HCT116 (cell line): ENCODE results near the gene WDR70. TPM values are rescaled to one million over a fixed set of nuclear protein-coding genes. Genes with fewer than 3 reads are reported as not detected.
A peak's percentile ranks its signal among the peaks of the same experiment; 100 is the strongest.

Experiments
- ATAC-seq: fragments of 200-7000 bp; cut with Tn5 transposase; 2 replicates; pipeline ENCODE4 v1.9.1; 2020; ENCODE audit warnings: mild to moderate bottlenecking, moderate library complexity
- BruUV-seq: library from RNA; stranded (reverse); fragments of 400-500 nt; replicated peaks from 2 replicates; lab custom pipeline; 2021; lab: Mats Ljungman, UMichigan
- CTCF ChIA-PET: fragments of 300-600 bp; sonication (Branson Sonifier 250); formaldehyde crosslinking; loops from one replicate; lab custom pipeline; 2021; ENCODE audit warnings: antibody characterized with exemption; lab: Charles Lee
- POLR2A ChIA-PET: fragments of 300-600, 350-600 bp; sonication (Branson Sonifier 250); formaldehyde crosslinking; loops from one replicate; lab custom pipeline; 2021; ENCODE audit warnings: antibody characterized with exemption; lab: Charles Lee
- RAD21 ChIA-PET, 2 experiments: fragments of 300-600 bp; sonication (Branson Sonifier 250); formaldehyde crosslinking; loops; one replicate each; lab custom pipeline; 2023; ENCODE audit warnings: low total read pairs in 2 of 2; ENCODE audit not compliant: uncharacterized antibody in 2 of 2, unreplicated experiment in 2 of 2, low non-redundant PET in 1 of 2; lab: Charles Lee
- DNase-seq: peaks from one replicate; pipeline ENCODE4 v3.0.0-alpha.2; 2010; ENCODE audit warnings: low read depth, low spot score
- H2AFZ ChIP-seq: fragments of 200-600 bp; shearing (Covaris generic), sonication (generic); 2 replicates; pipeline ENCODE4 v1.6.1; 2017; ENCODE audit warnings: low read depth, mixed run types, mixed read lengths, antibody characterized with exemption, low read length; ENCODE audit not compliant: poor library complexity, severe bottlenecking
- H3K27ac ChIP-seq: 2 replicates; pipeline ENCODE4 v1.5.1; 2012; ENCODE audit warnings: low read depth, low read length
- H3K27me3 ChIP-seq: fragments of 200-600 bp; sonication (generic); 2 replicates; pipeline ENCODE4 v1.6.1; 2016; ENCODE audit warnings: mixed run types, low read length, mixed read lengths; ENCODE audit not compliant: insufficient read depth
- H3K36me3 ChIP-seq, 2 experiments: fragments of 200-500 bp in 1 of 2; fragments of 200-600 bp in 1 of 2; sonication (Bioruptor generic) in 1 of 2; sonication (generic) in 1 of 2; 2 replicates each; pipeline versions ENCODE4 v1.5.1 to v1.6.1; 2014 to 2016; ENCODE audit warnings: low read length in 2 of 2, inconsistent platforms in 1 of 2, mixed read lengths in 1 of 2, mixed run types in 1 of 2; ENCODE audit not compliant: insufficient read depth in 2 of 2, control insufficient read depth in 1 of 2
- H3K4me1 ChIP-seq, 2 experiments: fragments of 200-600 bp in 1 of 2; sonication (generic) in 1 of 2; 2 replicates each; pipeline versions ENCODE4 v1.5.1 to v1.6.1; 2012 to 2017; ENCODE audit warnings: low read length in 2 of 2, inconsistent platforms in 1 of 2, mild to moderate bottlenecking in 1 of 2, mixed read lengths in 1 of 2, mixed run types in 1 of 2, moderate library complexity in 1 of 2; ENCODE audit not compliant: insufficient read depth in 2 of 2, control insufficient read depth in 1 of 2
- H3K4me2 ChIP-seq: fragments of 200-600 bp; sonication (generic); 2 replicates; pipeline ENCODE4 v1.6.1; 2017; ENCODE audit warnings: mixed run types, low read length, mixed read lengths
- H3K4me3 ChIP-seq, 2 experiments: fragments of 200-600 bp in 1 of 2; sonication (generic) in 1 of 2; replicated peaks in 1 of 2; 2 replicates each; pipeline ENCODE4 v1.5.1; 2011 to 2016; ENCODE audit warnings: low read length in 2 of 2, control low read depth in 1 of 2, low read depth in 1 of 2, mild to moderate bottlenecking in 1 of 2, mixed read lengths in 1 of 2, mixed run types in 1 of 2
- H3K79me2 ChIP-seq: fragments of 200-600 bp; sonication (generic); 2 replicates; pipeline ENCODE4 v1.6.1; 2017; ENCODE audit warnings: mild to moderate bottlenecking, mixed run types, low read length, moderate library complexity, mixed read lengths; ENCODE audit not compliant: insufficient read depth
- H3K9ac ChIP-seq: fragments of 200-600 bp; sonication (generic); 2 replicates; pipeline ENCODE4 v1.6.1; 2016; ENCODE audit warnings: low read length, mixed read lengths
- H3K9me2 ChIP-seq: fragments of 200-600 bp; sonication (generic), shearing (Covaris generic); 2 replicates; pipeline ENCODE4 v1.6.1; 2017; ENCODE audit warnings: mixed run types, mild to moderate bottlenecking, moderate library complexity; ENCODE audit not compliant: insufficient read depth
- H3K9me3 ChIP-seq, 2 experiments: fragments of 200-500 bp in 1 of 2; fragments of 200-600 bp in 1 of 2; sonication (Bioruptor generic) in 1 of 2; sonication (generic) in 1 of 2; 2 replicates each; pipeline ENCODE4 v1.6.1; 2014 to 2017; ENCODE audit warnings: low read length in 2 of 2, mixed read lengths in 2 of 2, inconsistent platforms in 1 of 2, low read depth in 1 of 2, mild to moderate bottlenecking in 1 of 2, mixed run types in 1 of 2, moderate library complexity in 1 of 2; ENCODE audit not compliant: control insufficient read depth in 1 of 2, insufficient read depth in 1 of 2
- H4K20me1 ChIP-seq: fragments of 200-600 bp; sonication (generic), shearing (Covaris generic); 2 replicates; pipeline ENCODE4 v1.6.1; 2017; ENCODE audit warnings: mixed run types, mild to moderate bottlenecking, moderate library complexity; ENCODE audit not compliant: insufficient read depth
- CBX3 ChIP-seq: IDR thresholded peaks from 2 replicates; pipeline ENCODE4 v1.6.1; 2012; ENCODE audit warnings: low read depth
- CEBPB ChIP-seq: IDR thresholded peaks from 2 replicates; pipeline ENCODE4 v1.6.1; 2012; ENCODE audit warnings: low read depth
- ELF1 ChIP-seq: IDR thresholded peaks from 2 replicates; pipeline ENCODE4 v1.6.1; 2012; ENCODE audit warnings: low read depth, borderline replicate concordance
- EZH2phosphoT487 ChIP-seq: fragments of 200-600 bp; IDR thresholded peaks from 2 replicates; pipeline ENCODE4 v1.6.1; 2018; ENCODE audit warnings: antibody characterized with exemption, borderline replicate concordance
- FOSL1 ChIP-seq: IDR thresholded peaks from 2 replicates; pipeline ENCODE4 v1.6.1; 2012; ENCODE audit warnings: low read depth
- JUND ChIP-seq: IDR thresholded peaks from 2 replicates; pipeline ENCODE4 v1.6.1; 2012
- POLR2AphosphoS5 ChIP-seq: IDR thresholded peaks from 2 replicates; pipeline ENCODE4 v1.6.1; 2011; ENCODE audit warnings: mild to moderate bottlenecking, low read depth, low read length, moderate library complexity
- REST ChIP-seq: IDR thresholded peaks from 2 replicates; pipeline ENCODE4 v1.6.1; 2012; ENCODE audit warnings: low read depth
- SIN3A ChIP-seq: IDR thresholded peaks from 2 replicates; pipeline ENCODE4 v1.6.1; 2012; ENCODE audit warnings: low read depth
- SP1 ChIP-seq: IDR thresholded peaks from 2 replicates; pipeline ENCODE4 v1.6.1; 2012; ENCODE audit warnings: low read depth
- SRF ChIP-seq: IDR thresholded peaks from 2 replicates; pipeline ENCODE4 v1.6.1; 2012; ENCODE audit warnings: low read depth
- TCF7L2 ChIP-seq: IDR thresholded peaks from 2 replicates; pipeline ENCODE4 v1.7.0; 2011; ENCODE audit warnings: borderline replicate concordance, inconsistent platforms; ENCODE audit not compliant: insufficient read depth, insufficient read length; ENCODE audit errors: extremely low read depth
- intact Hi-C: fragments of 100-400 bp; cut with micrococcal nuclease; formaldehyde crosslinking; loops from 2 replicates; pipeline ENCODE4 v1.10.0; 2022
- total RNA-seq: library from RNA; stranded (reverse); gene quantifications from one replicate; pipeline ENCODE4 v1.2.1, GENCODE V29; 2021; ENCODE audit not compliant: unreplicated experiment
- TF ChIP-seq, protein P1 (sequence below): IDR thresholded peaks from 2 replicates; pipeline ENCODE4 v1.6.1; 2012

The WDR70 gene
- total RNA-seq, 1 experiment from 2014 or later: 31.1 TPM

- Histone ChIP-seq H3K4me3 (peak overlapping the region in 1 of 2 experiments; percentile 40; a peak in 2 of 4 replicates), H3K9me2 (no peaks in the 10 kb centered on the region), H2AFZ (no peak overlapping the region), H4K20me1 (no peaks in the 10 kb centered on the region), H3K79me2 (no peaks in the 10 kb centered on the region), H3K4me1 (peaks cover 40 to 44% of the 10 kb centered on the region in 2 experiments), H3K27me3 (no peaks in the 10 kb centered on the region), H3K36me3 (no peaks in the 10 kb centered on the region), H3K9ac (no peak overlapping the region), H3K4me2 (peak overlapping the region; percentile 70), H3K9me3 (no peaks in the 10 kb centered on the region), H3K27ac (no peak overlapping the region)
- RAD21 ChIA-PET: no interaction called here
- CTCF ChIA-PET: interaction anchor here (2.2 kb wide), 1 partner anchor 253 kb away, joined by 5 read pairs; no protein-coding TSS in a partner anchor
- ATAC-seq: peak; percentile 66
- no peak for TF ChIP-seq REST
- TF ChIP-seq CBX3: peak; percentile 59; the same call in 1 of the 2 replicates
- no peak for TF ChIP-seq SRF
- peak; percentile 49 for TF ChIP-seq SP1
- TF ChIP-seq TCF7L2: peak; percentile 100
- TF ChIP-seq POLR2AphosphoS5: 0 out of 2 replicates have a peak, but pooled peaks have one; percentile 20
- TF ChIP-seq, protein P1, sequence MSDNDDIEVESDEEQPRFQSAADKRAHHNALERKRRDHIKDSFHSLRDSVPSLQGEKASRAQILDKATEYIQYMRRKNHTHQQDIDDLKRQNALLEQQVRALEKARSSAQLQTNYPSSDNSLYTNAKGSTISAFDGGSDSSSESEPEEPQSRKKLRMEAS: peak; percentile 49; the same call in 1 of the 2 replicates
- TF ChIP-seq ELF1: peak; percentile 25; the same call in 1 of the 2 replicates
- TF ChIP-seq EZH2phosphoT487: no peak
- TF ChIP-seq FOSL1: no peak
- TF ChIP-seq SIN3A: peak; percentile 73
- TF ChIP-seq JUND: peak; percentile 60
- peak; percentile 36; the same call in 1 of the 2 replicates for TF ChIP-seq CEBPB
- peak; percentile 63 for DNase-seq
- intact Hi-C loops: no loop called here
- BruUV-seq: no TSS peak
- POLR2A ChIA-PET: no interaction called here
Observed at GRCh38 chr5:37665889-37666288, 286.8 kb downstream of the WDR70 start.
